Esophagus squamous epithelium (tissue), 5 donors: ENCODE results near the gene ASZ1. TPM values are rescaled to one million over a fixed set of nuclear protein-coding genes. Genes with fewer than 3 reads are reported as not detected.

Experiments used
- DNase-seq: peaks from one replicate; lab custom pipeline; 2025; lab: John Stamatoyannopoulos, UW
- H3K27ac ChIP-seq, 4 donors: fragments of 200-600 bp; sonication (generic); one replicate each; pipeline ENCODE4 v1.5.1; 2016 to 2019; ENCODE audit warnings: mild to moderate bottlenecking in 1 of 4
- H3K27me3 ChIP-seq, 4 donors: fragments of 200-600 bp; sonication (generic); 1 replicate in 3 of 4; 2 replicates in 1 of 4; pipeline versions ENCODE4 v1.5.1 to v1.6.0; 2017 to 2021; ENCODE audit warnings: antibody characterized with exemption in 1 of 4
- H3K36me3 ChIP-seq, 3 donors: fragments of 200-600 bp; sonication (generic); one replicate each; pipeline ENCODE4 v1.5.1; 2016 to 2019
- H3K4me1 ChIP-seq, 3 donors: fragments of 200-600 bp; sonication (generic); one replicate each; pipeline ENCODE4 v1.5.1; 2017 to 2019
- H3K4me3 ChIP-seq, 4 donors: fragments of 200-600 bp; sonication (generic); 1 replicate in 3 of 4; 2 replicates in 1 of 4; pipeline ENCODE4 v1.5.1; 2016 to 2019; ENCODE audit warnings: mild to moderate bottlenecking in 2 of 4, moderate library complexity in 1 of 4
- H3K9me3 ChIP-seq, 3 donors: fragments of 200-600 bp; sonication (generic); one replicate each; pipeline ENCODE4 v1.5.1; 2016 to 2019
- POLR2A ChIP-seq, 4 donors: fragments of 450-650 bp; IDR thresholded peaks; one replicate each; pipeline ENCODE4 v1.6.1; 2017; ENCODE audit warnings: antibody characterized with exemption in 4 of 4, mild to moderate bottlenecking in 4 of 4, moderate library complexity in 3 of 4
- WGBS, 2 donors: methylation state at CpG; one replicate each; pipeline ENCODE4 v1.1.5; 2018; 5-methylcytosine and 5-hydroxymethylcytosine counted together
- intact Hi-C: fragments of 100-400 bp; cut with DNase I; formaldehyde crosslinking; loops from one replicate; pipeline ENCODE4 v1.15.0; 2022
- total RNA-seq, 4 donors: library from RNA; depleted of rRNA; stranded (reverse); fragments of >200 nt; gene quantifications; one replicate each; pipeline ENCODE4 v1.1.0, GENCODE V29; 2016
- TF ChIP-seq, protein P1 (sequence below), 6 experiments: fragments of 450-650 bp in 4 of 6; fragments of 200-600 bp in 2 of 6; sonication (generic) in 2 of 6; IDR thresholded peaks; one replicate each; pipeline ENCODE4 v1.5.1; 2016 to 2019; ENCODE audit warnings: antibody characterized with exemption in 6 of 6, mild to moderate bottlenecking in 4 of 6, moderate library complexity in 4 of 6
- donor health status: DM: yes; HTN: yes; CAD: no.

The ASZ1 gene
- total RNA-seq, 4 donors from 2014 or later = not detected

DNA sequence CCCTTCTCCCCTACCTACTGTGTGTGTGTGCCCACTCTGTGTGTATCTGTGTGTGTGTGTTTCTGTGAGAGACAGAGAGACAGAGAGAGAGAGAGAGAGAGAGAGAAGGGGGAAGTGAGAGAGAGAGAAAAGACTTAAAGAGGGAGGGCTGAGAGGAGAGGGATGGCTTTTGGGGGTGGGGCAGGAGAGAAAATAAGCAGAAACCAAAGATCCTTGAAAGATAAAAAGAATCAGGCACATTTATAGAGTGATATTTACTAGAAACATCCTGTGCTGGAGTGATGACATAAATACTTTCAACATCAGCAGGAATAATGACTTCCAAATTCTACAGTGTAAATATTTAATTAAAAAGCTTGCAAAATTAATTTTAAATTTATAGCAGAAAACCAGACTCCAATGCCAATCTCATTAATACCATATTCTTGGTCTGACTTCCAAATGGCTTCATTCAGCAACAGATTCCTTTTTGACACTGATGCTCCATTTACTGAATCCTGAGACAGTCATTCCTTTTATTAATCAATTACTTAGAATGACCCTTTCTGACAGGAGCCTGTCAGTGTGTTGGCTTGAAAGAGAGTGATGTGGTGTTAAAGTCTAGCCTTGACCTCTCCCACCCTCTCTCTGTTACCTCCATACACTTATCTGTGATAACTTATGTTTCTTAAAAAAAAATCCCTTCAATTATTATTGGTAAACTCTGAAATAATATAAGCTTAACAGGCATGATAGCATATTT is 62.8 kb downstream of the ASZ1 start:
- Histone ChIP-seq H3K27me3 (no peaks in the 10 kb centered on the region), H3K36me3 (no peaks in the 10 kb centered on the region), H3K4me1 (no peaks in the 10 kb centered on the region), H3K4me3 (no peak overlapping the region), H3K27ac (no peak overlapping the region), H3K9me3 (no peaks in the 10 kb centered on the region)
- intact Hi-C loops = no loop called here
- DNase-seq = no peak
- TF ChIP-seq POLR2A (IDR thresholded peaks at IDR 0.05) = no peak
- TF ChIP-seq, protein P1, sequence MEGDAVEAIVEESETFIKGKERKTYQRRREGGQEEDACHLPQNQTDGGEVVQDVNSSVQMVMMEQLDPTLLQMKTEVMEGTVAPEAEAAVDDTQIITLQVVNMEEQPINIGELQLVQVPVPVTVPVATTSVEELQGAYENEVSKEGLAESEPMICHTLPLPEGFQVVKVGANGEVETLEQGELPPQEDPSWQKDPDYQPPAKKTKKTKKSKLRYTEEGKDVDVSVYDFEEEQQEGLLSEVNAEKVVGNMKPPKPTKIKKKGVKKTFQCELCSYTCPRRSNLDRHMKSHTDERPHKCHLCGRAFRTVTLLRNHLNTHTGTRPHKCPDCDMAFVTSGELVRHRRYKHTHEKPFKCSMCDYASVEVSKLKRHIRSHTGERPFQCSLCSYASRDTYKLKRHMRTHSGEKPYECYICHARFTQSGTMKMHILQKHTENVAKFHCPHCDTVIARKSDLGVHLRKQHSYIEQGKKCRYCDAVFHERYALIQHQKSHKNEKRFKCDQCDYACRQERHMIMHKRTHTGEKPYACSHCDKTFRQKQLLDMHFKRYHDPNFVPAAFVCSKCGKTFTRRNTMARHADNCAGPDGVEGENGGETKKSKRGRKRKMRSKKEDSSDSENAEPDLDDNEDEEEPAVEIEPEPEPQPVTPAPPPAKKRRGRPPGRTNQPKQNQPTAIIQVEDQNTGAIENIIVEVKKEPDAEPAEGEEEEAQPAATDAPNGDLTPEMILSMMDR (IDR thresholded peaks at IDR 0.05) = no peak

DNA sequence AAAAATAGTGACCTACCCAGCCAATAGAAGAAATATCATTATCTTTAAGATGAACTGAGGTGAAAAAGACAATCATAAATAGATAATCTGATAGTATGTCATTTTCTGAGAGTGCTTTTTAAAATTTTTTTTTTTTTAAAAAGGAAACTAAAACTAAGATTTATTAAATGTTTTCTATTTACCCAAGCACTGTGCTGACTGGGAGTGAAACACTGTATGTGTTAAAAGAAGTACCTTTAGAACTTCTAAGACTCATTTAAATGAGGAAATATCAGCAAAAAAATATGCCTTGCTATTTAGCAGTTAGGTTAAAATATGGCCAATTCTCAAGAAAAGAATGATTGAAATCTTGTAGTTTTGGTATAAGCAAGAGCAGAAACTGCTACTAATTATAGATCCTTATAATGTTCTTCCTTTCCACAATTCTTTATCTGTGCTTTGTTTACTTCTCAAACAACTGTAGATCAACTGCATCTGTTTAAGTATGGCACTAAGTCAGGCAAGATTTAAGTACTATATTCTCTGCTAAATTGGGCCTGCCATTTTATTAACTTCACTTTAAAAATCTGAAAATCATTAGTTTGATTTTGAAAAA is 64.9 kb downstream of the ASZ1 start:
- H3K9me3 ChIP-seq = no peaks in the 10 kb centered on the region
- H3K4me1 ChIP-seq = no peaks in the 10 kb centered on the region
- H3K27me3 ChIP-seq = no peaks in the 10 kb centered on the region
- no peak overlapping the region for H3K27ac ChIP-seq
- DNase-seq = no peak
- TF ChIP-seq POLR2A (IDR thresholded peaks at IDR 0.05) = no peak
- TF ChIP-seq, protein P1 (IDR thresholded peaks at IDR 0.05) = no peak
- intact Hi-C loops = no loop called here
- no peaks in the 10 kb centered on the region for H3K36me3 ChIP-seq
- no peak overlapping the region for H3K4me3 ChIP-seq

DNA sequence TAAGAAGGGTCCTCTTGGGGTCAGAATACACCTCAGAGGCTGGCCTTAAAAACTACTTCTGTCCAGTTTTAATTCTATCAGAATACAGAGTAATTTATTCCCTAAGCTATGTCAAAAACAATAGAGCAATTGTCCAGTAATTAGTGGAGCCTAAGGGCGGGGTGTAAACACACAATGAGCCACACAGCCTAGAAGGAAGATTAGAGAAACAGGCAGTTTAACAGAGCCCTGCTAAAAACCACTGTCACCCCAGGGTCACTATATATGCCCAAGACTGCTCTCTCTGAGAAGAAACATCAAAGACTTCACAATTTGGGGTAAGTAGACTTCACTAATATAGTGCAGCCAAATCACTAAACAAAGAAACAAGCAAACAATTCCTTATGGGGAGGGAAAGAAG is 77.3 kb downstream of the ASZ1 start:
- Histone ChIP-seq H3K9me3 (no peaks in the 10 kb centered on the region), H3K27me3 (peaks cover 0 to 29% (median 0%) of the 10 kb centered on the region in 4 donors), H3K4me1 (no peaks in the 10 kb centered on the region), H3K36me3 (no peaks in the 10 kb centered on the region), H3K27ac (no peak overlapping the region), H3K4me3 (no peak overlapping the region)
- no peak for TF ChIP-seq POLR2A (IDR thresholded peaks at IDR 0.05)
- TF ChIP-seq, protein P1 (IDR thresholded peaks at IDR 0.05) = no peak
- intact Hi-C loops = no loop called here
- DNase-seq = no peak
- WGBS, 2 donors = 50 to 87% methylated on average over 1 of the region's 1 CpG

DNA sequence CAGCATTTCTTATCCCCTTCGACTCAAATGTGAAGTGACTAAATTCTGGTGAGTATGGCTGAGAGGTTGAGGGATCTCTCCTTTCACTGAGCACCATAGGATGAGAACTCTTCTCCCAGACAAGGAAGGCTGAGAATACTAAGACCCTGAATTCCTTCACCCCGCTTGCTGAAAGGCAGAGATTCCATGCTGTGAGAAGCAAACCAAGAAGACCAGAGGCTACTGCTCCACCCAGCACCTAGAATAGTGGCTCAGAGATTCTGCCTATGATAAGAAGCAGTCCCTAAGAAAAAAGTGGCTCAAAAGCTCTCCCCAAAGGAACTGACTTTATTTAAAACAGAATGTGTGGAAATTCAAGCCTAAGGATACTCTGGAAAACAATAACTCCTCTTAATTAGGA is 77.7 kb downstream of the ASZ1 start:
- 67 to 81% methylated on average over 1 to 2 of the region's 2 CpGs for WGBS, 2 donors
- H3K27ac ChIP-seq = no peak overlapping the region
- DNase-seq = no peak
- TF ChIP-seq, protein P1 (IDR thresholded peaks at IDR 0.05) = no peak
- no peak overlapping the region for H3K4me3 ChIP-seq
- no peaks in the 10 kb centered on the region for H3K36me3 ChIP-seq
- intact Hi-C loops = no loop called here
- peaks cover 0 to 29% (median 0%) of the 10 kb centered on the region in 4 donors for H3K27me3 ChIP-seq
- H3K4me1 ChIP-seq = no peaks in the 10 kb centered on the region
- H3K9me3 ChIP-seq = no peaks in the 10 kb centered on the region

DNA sequence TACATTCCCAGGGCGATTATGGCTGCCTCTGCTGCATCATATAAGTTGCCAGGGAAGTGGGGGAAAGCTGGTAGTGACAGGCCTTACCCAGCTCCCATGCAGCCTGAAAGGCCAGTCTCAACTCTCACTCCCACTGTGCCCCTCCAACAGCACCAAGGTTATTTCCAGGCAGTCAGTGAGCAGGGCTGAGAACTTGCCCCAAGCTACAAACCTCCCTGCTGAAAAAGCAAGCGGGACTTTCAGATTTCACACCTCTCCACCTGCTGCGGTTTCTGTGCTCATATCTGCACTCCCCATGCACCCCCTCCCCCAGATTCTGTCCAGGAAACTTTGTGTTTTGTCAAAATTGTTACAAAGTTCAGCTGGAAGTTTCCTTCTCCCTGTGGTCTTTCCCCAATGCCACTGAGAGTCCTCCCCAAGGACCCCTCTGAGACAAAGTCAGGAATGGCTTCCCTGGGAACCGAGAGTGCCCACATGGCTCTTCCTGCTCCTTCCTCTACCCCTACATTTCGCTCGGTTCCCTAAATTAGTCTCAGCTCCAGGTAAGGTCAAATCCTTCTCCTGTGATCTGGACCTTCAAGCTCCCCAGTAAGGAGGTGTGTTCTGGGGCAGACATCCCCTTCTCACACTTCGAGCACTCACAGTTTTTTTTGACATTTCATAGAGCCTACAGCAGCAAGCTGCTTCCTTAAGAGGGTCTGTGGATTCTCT is 79.2 kb downstream of the ASZ1 start:
- Histone ChIP-seq H3K27me3 (peaks cover 0 to 29% (median 0%) of the 10 kb centered on the region in 4 donors), H3K4me1 (no peaks in the 10 kb centered on the region), H3K36me3 (no peaks in the 10 kb centered on the region), H3K9me3 (no peaks in the 10 kb centered on the region), H3K27ac (no peak overlapping the region), H3K4me3 (no peak overlapping the region)
- 81 to 89% methylated on average over 6 to 7 of the region's 7 CpGs for WGBS, 2 donors
- TF ChIP-seq, protein P1 (IDR thresholded peaks at IDR 0.05) = no peak
- TF ChIP-seq POLR2A (IDR thresholded peaks at IDR 0.05) = no peak
- intact Hi-C loops = no loop called here
- DNase-seq = no peak
